ENCODE measurements around the gene DGUOK. TPM values are rescaled to one million over a fixed set of nuclear protein-coding genes. Genes with fewer than 3 reads are reported as not detected.

DGUOK gene
- total RNA-seq, 2 donors from 2014 or later, result 61.1 to 85.2 TPM

GRCh38 chr2:73949802-73950201 is 23.1 kb downstream of the DGUOK start:
- H3K27ac Mint-ChIP-seq, result no peak overlapping the region
- H3K4me3 Mint-ChIP-seq, result no peak overlapping the region
- H3K27ac ChIP-seq (ENCODE audit: low read depth, low read length), result no peak overlapping the region
- H3K36me3 ChIP-seq (ENCODE audit: control insufficient read depth, insufficient read depth, low read length), result peaks cover 78% of the 10 kb centered on the region
- H3K36me3 Mint-ChIP-seq (ENCODE audit: low read depth), result peaks cover 70% of the 10 kb centered on the region
- H3K9ac ChIP-seq (ENCODE audit: extremely low read depth, low read length, poor library complexity, severe bottlenecking), result no peak overlapping the region
- H3K9me3 Mint-ChIP-seq, result no peaks in the 10 kb centered on the region
- no peak overlapping the region for H3K4me3 ChIP-seq (ENCODE audit: low read length)
- no peaks in the 10 kb centered on the region for H3K27me3 ChIP-seq (ENCODE audit: control insufficient read depth, insufficient read depth, low read length, poor library complexity, severe bottlenecking)
- H3K9me3 ChIP-seq (ENCODE audit: control insufficient read depth, low read length), result no peaks in the 10 kb centered on the region
- H3K4me1 Mint-ChIP-seq, result no peaks in the 10 kb centered on the region
- TF ChIP-seq CTCF (conservative IDR thresholded peaks at IDR 0.05), result no peak
- H3K27me3 Mint-ChIP-seq (ENCODE audit: insufficient read depth), result no peaks in the 10 kb centered on the region
- no peaks in the 10 kb centered on the region for H3K4me1 ChIP-seq (ENCODE audit: control insufficient read depth, insufficient read depth, low read length)
- no peak for DNase-seq

DNA sequence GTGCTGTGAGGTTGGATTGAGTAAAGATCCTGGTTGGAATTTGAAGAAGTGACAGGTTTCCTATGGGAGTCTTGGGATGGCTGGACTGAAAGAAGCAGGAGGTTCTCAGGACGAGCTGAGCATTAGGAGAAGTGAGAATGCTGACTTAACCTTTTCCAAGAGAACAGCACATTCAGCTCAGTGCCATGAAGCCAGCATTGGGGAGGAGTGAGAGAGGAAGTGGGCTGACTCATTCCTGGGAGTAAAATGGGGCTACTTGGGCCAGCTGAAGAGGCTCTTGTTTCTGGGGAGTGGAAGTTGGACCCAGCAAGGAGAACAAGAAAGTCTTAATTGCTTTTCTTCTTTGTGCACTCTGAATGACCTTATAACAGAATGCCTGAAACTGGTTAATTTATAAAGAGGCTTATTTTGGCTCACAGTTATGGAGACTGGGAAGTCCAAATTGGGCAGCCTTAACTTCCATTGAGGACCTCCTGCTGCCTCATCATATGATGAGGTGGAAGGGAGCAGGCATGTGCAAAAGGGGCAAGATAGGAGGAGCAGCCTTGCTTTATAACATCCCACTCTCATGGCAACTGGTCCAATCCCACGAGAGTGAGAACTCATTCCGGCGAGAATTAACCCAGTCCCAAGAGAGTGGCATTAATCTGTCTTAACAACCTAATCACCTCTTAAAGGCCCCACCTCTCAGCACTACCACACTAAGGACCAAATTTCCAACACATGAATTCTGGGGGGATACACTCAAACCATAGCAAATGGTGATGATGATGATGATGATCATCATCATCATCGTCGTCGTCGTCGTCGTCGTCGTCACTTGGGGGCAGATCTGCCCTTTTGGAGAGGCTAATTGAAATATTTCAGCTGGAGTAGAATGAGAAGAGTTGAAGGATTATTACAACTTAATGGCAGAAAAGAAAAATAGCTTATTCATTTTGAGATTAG is 26.1 kb downstream of the DGUOK start:
- Mint-ChIP-seq H3K4me1 (peaks cover 8% of the 10 kb centered on the region), H3K27me3 (ENCODE audit: insufficient read depth) (no peaks in the 10 kb centered on the region), H3K36me3 (ENCODE audit: low read depth) (peaks cover 63% of the 10 kb centered on the region), H3K27ac (no peak overlapping the region), H3K9me3 (no peaks in the 10 kb centered on the region), H3K4me3 (no peak overlapping the region)
- H3K27ac ChIP-seq (ENCODE audit: low read depth, low read length), result no peak overlapping the region
- WGBS, 2 experiments (ENCODE audit: insufficient coverage in 1 of 2, insufficient read length in 1 of 2), result 85 to 95% methylated on average over 4 to 12 of the region's 12 CpGs
- TF ChIP-seq CTCF (conservative IDR thresholded peaks at IDR 0.05), result no peak
- no peaks in the 10 kb centered on the region for H3K9me3 ChIP-seq (ENCODE audit: control insufficient read depth, low read length)
- H3K4me3 ChIP-seq (ENCODE audit: low read length), result no peak overlapping the region
- H3K4me1 ChIP-seq (ENCODE audit: control insufficient read depth, insufficient read depth, low read length), result no peaks in the 10 kb centered on the region
- H3K9ac ChIP-seq (ENCODE audit: extremely low read depth, low read length, poor library complexity, severe bottlenecking), result no peak overlapping the region
- no peaks in the 10 kb centered on the region for H3K27me3 ChIP-seq (ENCODE audit: control insufficient read depth, insufficient read depth, low read length, poor library complexity, severe bottlenecking)
- peaks cover 82% of the 10 kb centered on the region for H3K36me3 ChIP-seq (ENCODE audit: control insufficient read depth, insufficient read depth, low read length)
- DNase-seq, result no peak

GRCh38 chr2:73956218-73956865 is 29.7 kb downstream of the DGUOK start:
- no peak overlapping the region for H3K9ac ChIP-seq (ENCODE audit: extremely low read depth, low read length, poor library complexity, severe bottlenecking)
- no peaks in the 10 kb centered on the region for H3K9me3 ChIP-seq (ENCODE audit: control insufficient read depth, low read length)
- Mint-ChIP-seq H3K9me3 (no peaks in the 10 kb centered on the region), H3K27me3 (ENCODE audit: insufficient read depth) (no peaks in the 10 kb centered on the region), H3K4me1 (peaks cover 29% of the 10 kb centered on the region), H3K36me3 (ENCODE audit: low read depth) (peaks cover 65% of the 10 kb centered on the region), H3K27ac (no peak overlapping the region), H3K4me3 (no peak overlapping the region)
- peaks cover 4% of the 10 kb centered on the region for H3K4me1 ChIP-seq (ENCODE audit: control insufficient read depth, insufficient read depth, low read length)
- 95 to 96% methylated on average over 4 to 5 of the region's 5 CpGs for WGBS, 2 experiments (ENCODE audit: insufficient coverage in 1 of 2, insufficient read length in 1 of 2)
- H3K27me3 ChIP-seq (ENCODE audit: control insufficient read depth, insufficient read depth, low read length, poor library complexity, severe bottlenecking), result no peaks in the 10 kb centered on the region
- peak; percentile 55 for TF ChIP-seq CTCF (conservative IDR thresholded peaks at IDR 0.05)
- DNase-seq, result no peak
- peaks cover 66% of the 10 kb centered on the region for H3K36me3 ChIP-seq (ENCODE audit: control insufficient read depth, insufficient read depth, low read length)
- H3K27ac ChIP-seq (ENCODE audit: low read depth, low read length), result no peak overlapping the region
- H3K4me3 ChIP-seq (ENCODE audit: low read length), result no peak overlapping the region

Measured in endodermal cell (in vitro differentiated cells).